SW 1271 (cell line): ENCODE data around the gene SRR.

Experiments
- DNase-seq, 2 experiments: peaks; one replicate each; lab custom pipeline; 2025; lab: John Stamatoyannopoulos, UW

SRR gene

DNA sequence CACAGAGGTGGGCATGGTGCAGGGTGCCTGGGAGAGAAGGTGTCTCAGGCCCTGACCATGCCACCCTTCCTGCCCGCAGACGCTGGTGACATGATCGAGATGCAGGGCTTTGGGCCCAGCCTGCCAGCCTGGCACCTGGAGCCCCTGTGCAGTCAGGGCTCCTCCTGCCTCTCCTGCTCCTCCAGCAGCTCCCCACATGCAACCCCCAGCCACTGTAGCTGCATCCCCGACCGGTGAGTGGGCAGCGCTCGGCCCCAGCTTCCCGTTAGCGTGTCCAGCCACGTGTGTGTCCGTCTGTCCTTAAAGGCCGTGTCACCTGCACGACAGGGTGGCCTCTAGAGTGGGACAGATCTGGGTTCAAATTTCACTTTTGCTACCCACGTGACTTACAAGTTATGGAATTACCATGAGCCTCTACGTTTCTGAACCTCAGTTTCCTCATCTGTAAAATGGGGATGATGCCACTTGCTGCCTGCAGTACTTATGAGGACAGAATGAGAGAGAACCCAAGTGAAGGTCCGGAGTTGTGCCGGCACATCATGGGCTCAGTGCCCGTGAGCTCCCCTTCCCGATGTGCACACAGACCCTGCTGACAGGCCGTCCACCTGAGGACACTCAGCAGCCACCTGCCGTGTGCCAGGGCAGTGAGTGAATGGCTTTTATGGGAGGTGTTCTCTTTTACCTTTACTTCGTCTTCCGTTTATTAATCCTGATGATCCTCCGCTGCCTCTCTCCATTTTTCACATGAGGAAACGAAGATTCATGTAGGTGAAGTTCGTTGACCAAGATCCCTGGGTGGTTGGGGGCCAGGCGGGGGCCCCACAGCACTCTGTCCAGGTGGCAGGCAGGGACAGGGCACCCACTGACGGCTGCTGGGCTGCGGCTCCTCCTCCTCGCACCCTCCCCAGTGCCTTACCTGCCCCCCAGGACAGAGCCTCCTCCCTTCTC lies 67.7 kb downstream of the SRR start:
- DNase-seq: no peak

DNA sequence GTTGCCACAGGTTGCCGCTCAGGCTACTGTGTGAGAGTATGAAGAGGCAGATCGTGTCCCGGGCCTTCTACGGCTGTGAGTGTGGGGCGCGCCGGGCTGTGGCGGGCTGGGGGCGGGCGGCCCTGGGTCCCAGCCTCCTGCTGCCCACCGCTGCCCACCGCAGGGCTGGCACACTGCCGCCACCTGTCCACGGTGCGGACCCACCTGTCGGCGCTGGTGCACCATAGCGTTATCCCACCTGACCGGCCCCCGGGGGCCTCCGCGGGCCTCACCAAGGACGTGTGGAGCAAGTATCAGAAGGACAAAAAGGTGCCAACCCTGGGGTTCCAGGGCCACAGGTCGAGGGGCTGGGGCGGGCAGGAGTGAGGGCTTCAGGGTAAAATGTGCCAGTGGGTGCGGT lies 68.4 kb downstream of the SRR start:
- DNase-seq: no peak

DNA sequence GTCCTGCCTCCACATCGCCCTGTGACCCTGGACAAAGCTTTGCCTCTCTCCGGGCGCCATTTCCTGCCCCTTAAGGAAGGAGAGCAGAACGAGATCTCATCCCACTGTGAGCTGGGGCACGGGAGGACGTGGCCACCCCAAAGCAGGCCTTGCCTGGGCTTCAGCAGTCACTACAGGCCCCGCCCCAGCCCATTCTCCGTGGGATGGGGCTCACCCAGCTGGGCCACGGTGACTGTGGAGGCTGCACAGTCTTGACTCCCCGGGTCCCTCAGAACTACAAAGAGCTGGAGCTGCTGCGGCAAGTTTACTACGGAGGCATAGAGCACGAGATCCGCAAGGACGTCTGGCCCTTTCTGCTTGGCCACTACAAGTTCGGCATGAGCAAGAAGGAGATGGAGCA lies 68.9 kb downstream of the SRR start:
- DNase-seq: no peak

DNA sequence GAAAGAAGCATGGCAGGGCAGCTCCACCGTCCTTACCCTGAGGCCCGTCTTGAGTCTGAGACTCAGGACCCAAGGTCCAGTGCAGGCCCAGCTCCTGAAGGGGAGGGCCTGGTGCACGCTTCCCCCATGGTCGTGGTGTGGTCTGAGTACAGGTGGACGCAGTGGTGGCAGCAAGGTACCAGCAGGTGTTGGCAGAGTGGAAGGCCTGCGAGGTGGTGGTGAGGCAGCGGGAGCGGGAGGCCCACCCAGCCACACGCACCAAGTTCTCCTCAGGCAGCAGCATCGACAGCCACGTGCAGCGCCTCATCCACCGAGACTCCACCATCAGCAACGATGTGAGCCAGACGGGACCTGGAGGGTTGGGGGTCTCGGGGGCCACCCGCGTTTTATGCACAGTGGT lies 69.4 kb downstream of the SRR start:
- DNase-seq: no peak
